Measurements from ENCODE around the gene VMP1.

The VMP1 gene

DNA sequence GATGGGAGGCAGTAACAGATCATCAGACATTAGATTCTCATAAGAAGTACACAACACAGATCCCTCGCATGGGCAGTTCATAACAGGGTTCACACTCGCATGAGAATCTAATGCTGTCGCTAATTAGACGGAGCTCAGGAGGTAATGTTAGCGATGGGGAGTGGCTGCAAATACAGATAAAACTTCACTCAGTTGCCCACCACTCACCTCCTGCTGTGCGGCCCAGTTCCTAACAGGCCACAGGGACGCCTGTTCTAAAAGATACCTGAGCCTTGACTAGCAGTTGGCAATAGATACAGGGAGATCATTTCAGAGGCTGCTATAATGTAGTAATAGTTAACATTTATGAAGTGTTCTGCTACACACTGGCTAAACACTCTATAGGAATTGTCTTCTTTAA lies 5.2 kb upstream of the VMP1 start:
- no peak overlapping the region for H3K4me3 ChIP-seq (ENCODE audit: low read depth, low read length)
- DNase-seq (ENCODE audit: low read depth): no peak
- TF ChIP-seq, protein P1, sequence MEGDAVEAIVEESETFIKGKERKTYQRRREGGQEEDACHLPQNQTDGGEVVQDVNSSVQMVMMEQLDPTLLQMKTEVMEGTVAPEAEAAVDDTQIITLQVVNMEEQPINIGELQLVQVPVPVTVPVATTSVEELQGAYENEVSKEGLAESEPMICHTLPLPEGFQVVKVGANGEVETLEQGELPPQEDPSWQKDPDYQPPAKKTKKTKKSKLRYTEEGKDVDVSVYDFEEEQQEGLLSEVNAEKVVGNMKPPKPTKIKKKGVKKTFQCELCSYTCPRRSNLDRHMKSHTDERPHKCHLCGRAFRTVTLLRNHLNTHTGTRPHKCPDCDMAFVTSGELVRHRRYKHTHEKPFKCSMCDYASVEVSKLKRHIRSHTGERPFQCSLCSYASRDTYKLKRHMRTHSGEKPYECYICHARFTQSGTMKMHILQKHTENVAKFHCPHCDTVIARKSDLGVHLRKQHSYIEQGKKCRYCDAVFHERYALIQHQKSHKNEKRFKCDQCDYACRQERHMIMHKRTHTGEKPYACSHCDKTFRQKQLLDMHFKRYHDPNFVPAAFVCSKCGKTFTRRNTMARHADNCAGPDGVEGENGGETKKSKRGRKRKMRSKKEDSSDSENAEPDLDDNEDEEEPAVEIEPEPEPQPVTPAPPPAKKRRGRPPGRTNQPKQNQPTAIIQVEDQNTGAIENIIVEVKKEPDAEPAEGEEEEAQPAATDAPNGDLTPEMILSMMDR (IDR thresholded peaks at IDR 0.05; ENCODE audit: low read depth, low read length, missing control alignments): no peak

DNA sequence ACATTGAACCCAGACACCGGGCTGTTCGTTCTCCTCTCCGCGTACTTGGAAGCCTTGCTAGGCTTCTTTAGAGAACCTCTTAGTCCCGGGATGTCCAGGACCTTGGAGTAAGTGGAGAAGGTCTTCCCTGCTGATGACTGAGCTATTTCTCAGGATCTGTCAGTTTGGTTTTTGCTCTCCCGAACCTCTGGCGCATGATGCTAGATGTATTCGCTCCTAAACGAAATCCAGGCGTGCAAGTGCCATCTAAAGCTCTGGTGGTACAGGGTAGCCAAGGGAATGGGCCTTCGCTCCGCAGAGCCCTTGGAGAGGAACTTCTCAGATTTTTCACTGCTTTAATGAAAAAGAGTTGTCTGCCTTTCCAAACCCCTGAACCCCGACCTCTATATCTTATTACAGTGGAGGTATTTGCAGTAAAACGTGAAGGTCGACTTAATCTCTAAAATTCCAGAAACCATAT lies 547 bp downstream of the VMP1 start:
- TF ChIP-seq, protein P1 (IDR thresholded peaks at IDR 0.05; ENCODE audit: low read depth, low read length, missing control alignments): no peak
- H3K4me3 ChIP-seq (ENCODE audit: low read depth, low read length): peak overlapping the region; percentile 88
- DNase-seq (ENCODE audit: low read depth): no peak

DNA sequence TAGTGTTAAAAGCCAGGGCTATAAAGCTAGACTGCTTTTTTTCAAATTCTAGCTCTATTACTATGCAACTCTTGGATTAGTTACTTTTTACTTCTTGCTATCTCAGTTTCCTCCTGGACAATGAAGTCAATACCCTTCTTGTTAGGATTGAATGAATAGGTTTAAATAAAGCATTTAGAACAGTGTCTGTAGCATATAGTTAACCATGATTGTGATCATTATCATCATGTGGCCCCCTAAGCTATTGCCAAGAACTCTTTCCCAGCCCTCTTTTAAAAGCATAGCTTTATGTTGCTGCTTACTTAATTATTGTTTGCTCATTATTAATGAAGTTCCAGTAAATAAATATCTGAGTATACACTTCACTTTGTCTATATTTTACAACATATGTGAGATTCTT lies 4.5 kb downstream of the VMP1 start:
- TF ChIP-seq, protein P1 (IDR thresholded peaks at IDR 0.05; ENCODE audit: low read depth, low read length, missing control alignments): no peak
- H3K4me3 ChIP-seq (ENCODE audit: low read depth, low read length): no peak overlapping the region
- no peak for DNase-seq (ENCODE audit: low read depth)

DNA sequence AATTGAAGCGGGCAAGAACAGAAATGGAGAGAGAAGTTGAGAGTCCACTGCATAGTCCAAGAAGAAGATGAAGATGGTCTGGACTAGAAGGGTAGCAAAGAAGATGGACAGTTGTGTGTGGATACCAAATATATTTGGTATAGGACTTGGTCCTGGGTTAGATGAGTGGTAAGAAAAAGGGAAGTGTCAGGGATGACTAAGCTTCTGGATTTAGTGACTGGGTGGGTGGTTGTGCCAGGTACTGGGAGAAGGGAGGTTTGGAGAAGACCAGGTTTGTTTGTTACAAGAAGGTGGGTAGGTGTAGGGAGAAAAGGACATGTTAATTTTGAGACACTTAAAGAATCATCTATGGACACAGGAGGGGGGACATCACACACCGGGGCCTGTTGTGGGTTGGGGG lies 5.4 kb downstream of the VMP1 start:
- no peak for DNase-seq (ENCODE audit: low read depth)
- H3K4me3 ChIP-seq (ENCODE audit: low read depth, low read length): no peak overlapping the region
- TF ChIP-seq, protein P1 (IDR thresholded peaks at IDR 0.05; ENCODE audit: low read depth, low read length, missing control alignments): no peak

DNA sequence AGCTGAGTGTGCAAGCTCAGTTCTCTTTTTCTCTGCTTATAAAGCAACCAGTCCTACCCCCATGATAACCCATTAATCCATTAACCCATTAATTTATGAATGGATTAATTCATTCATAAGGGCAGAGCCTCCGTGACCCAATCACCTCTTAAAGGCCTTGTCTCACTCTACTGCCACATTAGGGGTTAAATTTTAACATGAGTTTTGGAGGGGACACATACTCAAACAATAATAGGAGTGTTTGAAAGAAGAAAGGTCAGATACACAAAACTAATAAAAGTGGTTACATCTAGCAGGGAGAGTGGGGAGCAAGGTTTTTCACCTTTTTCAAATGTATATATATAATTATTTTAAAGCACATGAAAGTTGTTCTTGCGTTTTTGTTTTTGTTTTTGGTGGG lies 6.8 kb downstream of the VMP1 start:
- H3K4me3 ChIP-seq (ENCODE audit: low read depth, low read length): no peak overlapping the region

DNA sequence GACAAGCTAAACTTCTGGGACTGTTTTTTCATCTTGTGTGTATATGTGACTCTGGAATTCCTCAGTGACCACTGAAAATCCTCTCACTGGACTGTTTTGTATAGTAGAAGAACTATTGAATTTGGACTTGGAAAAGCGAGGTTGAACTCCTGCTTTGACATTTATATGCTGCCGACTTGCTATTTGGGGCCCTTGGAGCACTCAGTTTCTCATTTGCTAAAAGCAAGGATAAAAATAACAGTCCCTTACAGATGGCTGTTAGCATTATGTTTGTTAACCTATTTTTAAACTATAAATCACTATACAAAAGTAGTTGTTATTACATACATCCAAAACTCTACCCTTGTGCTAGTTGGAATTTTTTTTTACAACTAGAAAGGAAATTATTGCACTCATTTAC lies 9.0 kb downstream of the VMP1 start:
- no peak for DNase-seq (ENCODE audit: low read depth)
- no peak overlapping the region for H3K4me3 ChIP-seq (ENCODE audit: low read depth, low read length)
- TF ChIP-seq, protein P1 (IDR thresholded peaks at IDR 0.05; ENCODE audit: low read depth, low read length, missing control alignments): no peak

More for the DNA sequence above, 6.8 kb downstream of the VMP1 start:
- DNase-seq (ENCODE audit: low read depth): no peak
- TF ChIP-seq, protein P1 (IDR thresholded peaks at IDR 0.05; ENCODE audit: low read depth, low read length, missing control alignments): no peak

DNA sequence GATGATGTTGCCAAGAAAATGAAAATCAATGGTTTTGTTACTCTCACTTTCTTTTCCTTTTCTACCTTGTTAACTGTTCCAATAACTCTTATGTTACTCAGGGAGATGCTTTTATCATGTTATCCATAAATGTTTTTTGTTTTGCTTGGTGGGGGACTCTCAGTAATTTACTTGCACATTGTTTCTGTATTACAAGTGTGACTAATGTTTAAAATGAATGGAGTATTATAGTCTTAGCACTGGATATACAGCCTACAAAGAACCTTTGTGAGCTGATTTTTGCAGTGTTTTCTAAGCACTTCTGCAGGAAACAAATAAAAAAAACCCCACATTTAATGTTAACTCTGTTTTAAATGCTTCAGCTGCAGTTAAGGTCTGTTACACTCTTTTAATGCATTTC lies 12.1 kb downstream of the VMP1 start:
- TF ChIP-seq, protein P1 (IDR thresholded peaks at IDR 0.05; ENCODE audit: low read depth, low read length, missing control alignments): no peak
- no peak overlapping the region for H3K4me3 ChIP-seq (ENCODE audit: low read depth, low read length)
- no peak for DNase-seq (ENCODE audit: low read depth)
